A549 (cell line): ENCODE results near the gene CLEC1A. TPM values are rescaled to one million over a fixed set of nuclear protein-coding genes. Genes with fewer than 3 reads are reported as not detected.

Source experiments
- ATAC-seq, 2 experiments: fragments of 200-7000 bp in 1 of 2; fragments of >200 bp in 1 of 2; cut with Nextera tagmentation in 1 of 2; cut with Tn5 transposase in 1 of 2; 3 replicates each; pipeline versions ENCODE4 v1.8.0 to v1.9.1; 2018 to 2020; ENCODE audit warnings: mild to moderate bottlenecking in 1 of 2, moderate library complexity in 1 of 2
- CTCF ChIA-PET: fragments of 300-600 bp; sonication (Branson Sonifier 250); formaldehyde crosslinking; extraction: SDS; loops from one replicate; lab custom pipeline; 2021; ENCODE audit warnings: antibody characterized with exemption, inconsistent platforms; lab: Yijun Ruan, JAX
- POLR2A ChIA-PET: fragments of 350-600 bp; formaldehyde crosslinking; extraction: SDS; loops from one replicate; lab custom pipeline; 2021; ENCODE audit warnings: antibody characterized with exemption, inconsistent platforms; lab: Yijun Ruan, JAX
- DNase-seq, 2 experiments: peaks; one replicate each; pipeline versions ENCODE4 v3.0.0 to v3.0.0-alpha.2; 2011 to 2016; ENCODE audit warnings: low read depth in 1 of 2, low spot score in 1 of 2
- FAIRE-seq: peaks from 2 replicates; lab custom pipeline; 2011; peaks lifted over from hg19 to GRCh38; lab: Jason Lieb, UNC
- H3K27ac ChIP-seq, 2 experiments: fragments of >200 bp; sonication (Bioruptor Twin); formaldehyde crosslinking; 3 replicates each; pipeline ENCODE4 v1.5.1; 2016 to 2017
- H3K4me1 ChIP-seq: fragments of >200 bp; sonication (Bioruptor Twin); formaldehyde crosslinking; 3 replicates; pipeline ENCODE4 v1.6.1; 2016
- H3K4me2 ChIP-seq: fragments of >200 bp; sonication (Bioruptor Twin); formaldehyde crosslinking; 3 replicates; pipeline ENCODE4 v1.6.1; 2016
- H3K4me3 ChIP-seq: fragments of >200 bp; sonication (Bioruptor Twin); formaldehyde crosslinking; 3 replicates; pipeline ENCODE4 v1.5.1; 2016
- H3K9me3 ChIP-seq: fragments of >200 bp; sonication (Bioruptor Twin); formaldehyde crosslinking; 3 replicates; pipeline ENCODE4 v1.6.1; 2016
- GATA3 ChIP-seq: IDR thresholded peaks from 2 replicates; pipeline ENCODE4 v1.6.1; 2012; ENCODE audit warnings: borderline replicate concordance
- HOXA7 ChIP-seq: fragments of 250-450 bp; sonication (Bioruptor Pico); IDR thresholded peaks from 2 replicates; pipeline ENCODE4 v1.5.0; 2020; ENCODE audit warnings: mild to moderate bottlenecking, moderate library complexity
- HOXB13 ChIP-seq: fragments of 250-450 bp; sonication (Bioruptor Pico); IDR thresholded peaks from 2 replicates; pipeline ENCODE4 v1.5.0; 2020; ENCODE audit warnings: low read depth, mild to moderate bottlenecking, moderate library complexity
- HOXB5 ChIP-seq: fragments of 250-450 bp; sonication (Bioruptor Pico); IDR thresholded peaks from 2 replicates; pipeline ENCODE4 v1.5.0; 2020; ENCODE audit warnings: mild to moderate bottlenecking, moderate library complexity
- JUNB ChIP-seq: fragments of >200 bp; sonication (Bioruptor Twin); formaldehyde crosslinking; IDR thresholded peaks from 2 replicates; pipeline ENCODE4 v1.6.1; 2016
- KDM5A ChIP-seq: fragments of 200-600 bp; sonication (generic); IDR thresholded peaks from 2 replicates; pipeline ENCODE4 v1.6.1; 2016; ENCODE audit warnings: antibody characterized with exemption, mild to moderate bottlenecking
- MAFK ChIP-seq: fragments of 450-650 bp; IDR thresholded peaks from 2 replicates; pipeline ENCODE4 v1.6.1; 2014; ENCODE audit not compliant: partially characterized antibody
- POLR2A ChIP-seq: IDR thresholded peaks from 2 replicates; pipeline ENCODE4 v1.6.1; 2012; ENCODE audit warnings: mild to moderate bottlenecking, low read length
- RARB ChIP-seq: fragments of 250-450 bp; sonication (Bioruptor Pico); IDR thresholded peaks from 2 replicates; pipeline ENCODE4 v1.8.0; 2021; ENCODE audit warnings: mild to moderate bottlenecking, moderate library complexity
- SREBF2 ChIP-seq: fragments of 450-650 bp; IDR thresholded peaks from 2 replicates; pipeline ENCODE4 v1.6.1; 2014; ENCODE audit warnings: mild to moderate bottlenecking, moderate library complexity
- TFCP2L1 ChIP-seq: fragments of 250-450 bp; sonication (Bioruptor Pico); IDR thresholded peaks from 2 replicates; pipeline ENCODE4 v1.5.0; 2021; ENCODE audit warnings: mild to moderate bottlenecking
- ZFP36 ChIP-seq: fragments of 450-650 bp; IDR thresholded peaks from 2 replicates; pipeline ENCODE4 v1.6.1; 2014; ENCODE audit warnings: borderline replicate concordance; ENCODE audit not compliant: partially characterized antibody
- ZSCAN20 ChIP-seq: fragments of 250-450 bp; sonication (Bioruptor Pico); IDR thresholded peaks from 2 replicates; pipeline ENCODE4 v1.8.0; 2022; ENCODE audit warnings: mild to moderate bottlenecking, moderate library complexity
- WGBS: methylation state at CpG from one replicate; pipeline ENCODE4 v1.1.6; 2017; ENCODE audit errors: missing lambda C conversion rate; 5-methylcytosine and 5-hydroxymethylcytosine counted together
- polyA plus RNA-seq, 4 experiments: library from polyadenylated mRNA; depleted of rRNA in 3 of 4; stranded (reverse); fragments of >200 nt; fragmentation: RNase III in 1 of 4; extraction: RNeasy Plus Mini Kit Qiagen cat#74134 plus additional on column Dnase treatment in 1 of 4; gene quantifications; 2 replicates in 3 of 4; 3 replicates in 1 of 4; pipeline ENCODE4 v1.2.3, GENCODE V29; 2011 to 2017
- TF ChIP-seq, protein P1 (sequence below): IDR thresholded peaks from 2 replicates; pipeline ENCODE4 v1.6.1; 2012
- TF ChIP-seq, protein P2 (sequence below): fragments of 250-450 bp; sonication (Bioruptor Pico); IDR thresholded peaks from 2 replicates; pipeline ENCODE4 v1.5.0; 2020; ENCODE audit warnings: low read depth, mild to moderate bottlenecking, moderate library complexity
- TF ChIP-seq, protein P3 (sequence below): fragments of >200 bp; sonication (Bioruptor Twin); formaldehyde crosslinking; IDR thresholded peaks from 2 replicates; pipeline ENCODE4 v1.6.1; 2016
- TF ChIP-seq, protein P4 (sequence below): fragments of >200 bp; sonication (Bioruptor Twin); formaldehyde crosslinking; IDR thresholded peaks from 3 replicates; pipeline ENCODE4 v1.5.1; 2016
- TF ChIP-seq, protein P5 (sequence below): IDR thresholded peaks from 2 replicates; pipeline ENCODE4 v1.6.1; 2012
- TF ChIP-seq, protein P6 (sequence below): fragments of 200-600 bp; sonication (generic); IDR thresholded peaks from 2 replicates; pipeline ENCODE4 v1.6.1; 2016; ENCODE audit warnings: antibody characterized with exemption, mild to moderate bottlenecking, moderate library complexity
- TF ChIP-seq, protein P7 (sequence below): fragments of 150-350 bp; IDR thresholded peaks from 2 replicates; pipeline ENCODE4 v1.6.1; 2014; ENCODE audit warnings: low read depth, mild to moderate bottlenecking, low read length

Gene CLEC1A
- polyA plus RNA-seq, 2 of the 4 experiments (the other 2 are of a cell fraction), result 0.06 TPM; not detected in 1

DNA sequence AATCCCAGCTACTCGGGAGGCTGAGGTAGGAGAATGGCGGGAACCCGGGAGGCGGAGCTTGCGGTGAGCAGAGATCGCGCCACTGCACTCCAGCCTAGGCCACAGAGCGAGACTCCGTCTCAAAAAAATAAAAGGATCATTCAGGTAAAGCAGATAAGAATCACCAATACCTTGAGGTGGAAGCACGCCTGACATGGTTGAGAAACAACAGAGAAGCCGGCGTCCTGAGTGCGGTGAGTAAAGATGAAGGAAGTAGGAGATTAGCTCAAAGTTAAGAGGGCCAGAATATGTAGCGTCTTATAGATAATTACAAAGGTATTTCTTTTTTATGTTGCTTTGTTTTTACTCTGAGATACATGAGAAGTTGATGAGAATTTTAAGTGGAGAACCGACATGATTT is 16.5 kb upstream of the CLEC1A start:
- ChIA-PET POLR2A (no interaction called here), CTCF (interaction anchor here (1.0 kb wide), 1 partner anchor 24 kb away, joined by 3 read pairs; no protein-coding TSS in a partner anchor)
- ATAC-seq (no peak), DNase-seq (no peak), FAIRE-seq (no peak)
- H3K27ac ChIP-seq, result no peak overlapping the region
- 79% methylated on average over 15 of the region's 15 CpGs for WGBS
- H3K4me3 ChIP-seq, result no peak overlapping the region
- peaks cover 22% of the 10 kb centered on the region for H3K4me1 ChIP-seq
- H3K9me3 ChIP-seq, result no peaks in the 10 kb centered on the region
- no peak overlapping the region for H3K4me2 ChIP-seq
- TF ChIP-seq HOXA7 (CRISPR knock-in tag), result no peak
- no peak for TF ChIP-seq HOXB13 (CRISPR knock-in tag)
- no peak for TF ChIP-seq GATA3
- TF ChIP-seq ZFP36, result no peak
- TF ChIP-seq TFCP2L1 (CRISPR knock-in tag), result no peak
- TF ChIP-seq, protein P1, sequence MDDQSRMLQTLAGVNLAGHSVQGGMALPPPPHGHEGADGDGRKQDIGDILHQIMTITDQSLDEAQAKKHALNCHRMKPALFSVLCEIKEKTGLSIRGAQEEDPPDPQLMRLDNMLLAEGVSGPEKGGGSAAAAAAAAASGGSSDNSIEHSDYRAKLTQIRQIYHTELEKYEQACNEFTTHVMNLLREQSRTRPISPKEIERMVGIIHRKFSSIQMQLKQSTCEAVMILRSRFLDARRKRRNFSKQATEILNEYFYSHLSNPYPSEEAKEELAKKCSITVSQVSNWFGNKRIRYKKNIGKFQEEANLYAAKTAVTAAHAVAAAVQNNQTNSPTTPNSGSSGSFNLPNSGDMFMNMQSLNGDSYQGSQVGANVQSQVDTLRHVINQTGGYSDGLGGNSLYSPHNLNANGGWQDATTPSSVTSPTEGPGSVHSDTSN, result no peak
- TF ChIP-seq ZSCAN20 (CRISPR knock-in tag), result no peak

DNA sequence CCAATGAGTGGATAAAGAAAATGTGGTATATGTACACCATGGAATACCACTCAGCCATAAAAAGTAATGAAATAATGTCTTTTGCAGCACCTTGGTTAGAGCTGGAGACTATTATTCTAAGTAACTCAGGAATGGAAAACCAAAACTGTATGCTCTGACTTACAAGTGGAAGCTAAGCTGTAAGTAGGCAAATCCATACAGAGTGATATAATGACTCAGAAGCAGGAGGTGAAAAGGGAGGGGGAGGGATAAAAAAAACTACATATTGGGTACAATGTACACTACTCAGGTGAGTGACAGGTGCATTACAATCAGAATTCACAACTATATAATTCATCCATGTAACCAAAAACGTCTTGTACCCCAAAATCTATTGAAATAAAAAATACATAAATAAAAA is 15.1 kb upstream of the CLEC1A start:
- DNase-seq (no peak), ATAC-seq (no peak), FAIRE-seq (no peak)
- Histone ChIP-seq H3K4me2 (no peak overlapping the region; the same call in 2 of the 3 replicates), H3K9me3 (no peaks in the 10 kb centered on the region), H3K4me1 (peaks cover 16% of the 10 kb centered on the region), H3K4me3 (no peak overlapping the region), H3K27ac (no peak overlapping the region)
- TF ChIP-seq, protein P2, sequence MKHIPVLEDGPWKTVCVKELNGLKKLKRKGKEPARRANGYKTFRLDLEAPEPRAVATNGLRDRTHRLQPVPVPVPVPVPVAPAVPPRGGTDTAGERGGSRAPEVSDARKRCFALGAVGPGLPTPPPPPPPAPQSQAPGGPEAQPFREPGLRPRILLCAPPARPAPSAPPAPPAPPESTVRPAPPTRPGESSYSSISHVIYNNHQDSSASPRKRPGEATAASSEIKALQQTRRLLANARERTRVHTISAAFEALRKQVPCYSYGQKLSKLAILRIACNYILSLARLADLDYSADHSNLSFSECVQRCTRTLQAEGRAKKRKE (CRISPR knock-in tag), result no peak
- TF ChIP-seq JUNB, result no peak
- TF ChIP-seq, protein P3, sequence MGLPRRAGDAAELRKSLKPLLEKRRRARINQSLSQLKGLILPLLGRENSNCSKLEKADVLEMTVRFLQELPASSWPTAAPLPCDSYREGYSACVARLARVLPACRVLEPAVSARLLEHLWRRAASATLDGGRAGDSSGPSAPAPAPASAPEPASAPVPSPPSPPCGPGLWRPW, result no peak
- TF ChIP-seq, protein P4, sequence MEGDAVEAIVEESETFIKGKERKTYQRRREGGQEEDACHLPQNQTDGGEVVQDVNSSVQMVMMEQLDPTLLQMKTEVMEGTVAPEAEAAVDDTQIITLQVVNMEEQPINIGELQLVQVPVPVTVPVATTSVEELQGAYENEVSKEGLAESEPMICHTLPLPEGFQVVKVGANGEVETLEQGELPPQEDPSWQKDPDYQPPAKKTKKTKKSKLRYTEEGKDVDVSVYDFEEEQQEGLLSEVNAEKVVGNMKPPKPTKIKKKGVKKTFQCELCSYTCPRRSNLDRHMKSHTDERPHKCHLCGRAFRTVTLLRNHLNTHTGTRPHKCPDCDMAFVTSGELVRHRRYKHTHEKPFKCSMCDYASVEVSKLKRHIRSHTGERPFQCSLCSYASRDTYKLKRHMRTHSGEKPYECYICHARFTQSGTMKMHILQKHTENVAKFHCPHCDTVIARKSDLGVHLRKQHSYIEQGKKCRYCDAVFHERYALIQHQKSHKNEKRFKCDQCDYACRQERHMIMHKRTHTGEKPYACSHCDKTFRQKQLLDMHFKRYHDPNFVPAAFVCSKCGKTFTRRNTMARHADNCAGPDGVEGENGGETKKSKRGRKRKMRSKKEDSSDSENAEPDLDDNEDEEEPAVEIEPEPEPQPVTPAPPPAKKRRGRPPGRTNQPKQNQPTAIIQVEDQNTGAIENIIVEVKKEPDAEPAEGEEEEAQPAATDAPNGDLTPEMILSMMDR, result no peak
- no peak for TF ChIP-seq KDM5A
- no peak for TF ChIP-seq MAFK
- TF ChIP-seq SREBF2, result no peak
- TF ChIP-seq, protein P5, sequence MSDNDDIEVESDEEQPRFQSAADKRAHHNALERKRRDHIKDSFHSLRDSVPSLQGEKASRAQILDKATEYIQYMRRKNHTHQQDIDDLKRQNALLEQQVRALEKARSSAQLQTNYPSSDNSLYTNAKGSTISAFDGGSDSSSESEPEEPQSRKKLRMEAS, result no peak
- TF ChIP-seq RARB (CRISPR knock-in tag), result no peak
- TF ChIP-seq, protein P6, sequence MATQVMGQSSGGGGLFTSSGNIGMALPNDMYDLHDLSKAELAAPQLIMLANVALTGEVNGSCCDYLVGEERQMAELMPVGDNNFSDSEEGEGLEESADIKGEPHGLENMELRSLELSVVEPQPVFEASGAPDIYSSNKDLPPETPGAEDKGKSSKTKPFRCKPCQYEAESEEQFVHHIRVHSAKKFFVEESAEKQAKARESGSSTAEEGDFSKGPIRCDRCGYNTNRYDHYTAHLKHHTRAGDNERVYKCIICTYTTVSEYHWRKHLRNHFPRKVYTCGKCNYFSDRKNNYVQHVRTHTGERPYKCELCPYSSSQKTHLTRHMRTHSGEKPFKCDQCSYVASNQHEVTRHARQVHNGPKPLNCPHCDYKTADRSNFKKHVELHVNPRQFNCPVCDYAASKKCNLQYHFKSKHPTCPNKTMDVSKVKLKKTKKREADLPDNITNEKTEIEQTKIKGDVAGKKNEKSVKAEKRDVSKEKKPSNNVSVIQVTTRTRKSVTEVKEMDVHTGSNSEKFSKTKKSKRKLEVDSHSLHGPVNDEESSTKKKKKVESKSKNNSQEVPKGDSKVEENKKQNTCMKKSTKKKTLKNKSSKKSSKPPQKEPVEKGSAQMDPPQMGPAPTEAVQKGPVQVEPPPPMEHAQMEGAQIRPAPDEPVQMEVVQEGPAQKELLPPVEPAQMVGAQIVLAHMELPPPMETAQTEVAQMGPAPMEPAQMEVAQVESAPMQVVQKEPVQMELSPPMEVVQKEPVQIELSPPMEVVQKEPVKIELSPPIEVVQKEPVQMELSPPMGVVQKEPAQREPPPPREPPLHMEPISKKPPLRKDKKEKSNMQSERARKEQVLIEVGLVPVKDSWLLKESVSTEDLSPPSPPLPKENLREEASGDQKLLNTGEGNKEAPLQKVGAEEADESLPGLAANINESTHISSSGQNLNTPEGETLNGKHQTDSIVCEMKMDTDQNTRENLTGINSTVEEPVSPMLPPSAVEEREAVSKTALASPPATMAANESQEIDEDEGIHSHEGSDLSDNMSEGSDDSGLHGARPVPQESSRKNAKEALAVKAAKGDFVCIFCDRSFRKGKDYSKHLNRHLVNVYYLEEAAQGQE, result no peak
- TF ChIP-seq, protein P7, sequence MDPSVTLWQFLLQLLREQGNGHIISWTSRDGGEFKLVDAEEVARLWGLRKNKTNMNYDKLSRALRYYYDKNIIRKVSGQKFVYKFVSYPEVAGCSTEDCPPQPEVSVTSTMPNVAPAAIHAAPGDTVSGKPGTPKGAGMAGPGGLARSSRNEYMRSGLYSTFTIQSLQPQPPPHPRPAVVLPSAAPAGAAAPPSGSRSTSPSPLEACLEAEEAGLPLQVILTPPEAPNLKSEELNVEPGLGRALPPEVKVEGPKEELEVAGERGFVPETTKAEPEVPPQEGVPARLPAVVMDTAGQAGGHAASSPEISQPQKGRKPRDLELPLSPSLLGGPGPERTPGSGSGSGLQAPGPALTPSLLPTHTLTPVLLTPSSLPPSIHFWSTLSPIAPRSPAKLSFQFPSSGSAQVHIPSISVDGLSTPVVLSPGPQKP, result no peak
- TF ChIP-seq HOXB5 (CRISPR knock-in tag), result no peak
- no peak for TF ChIP-seq POLR2A
- WGBS, result 5% methylated on average over 1 of the region's 1 CpG
- POLR2A ChIA-PET, result no interaction called here
- CTCF ChIA-PET, result no interaction called here
